ENCODE data around the gene CELA3B.
"Not testable (repeated sequence)": the region's sequence is repeated elsewhere in the genome, so short reads cannot be mapped to it uniquely, and the experiment has no call there.

CELA3B gene, protein sequence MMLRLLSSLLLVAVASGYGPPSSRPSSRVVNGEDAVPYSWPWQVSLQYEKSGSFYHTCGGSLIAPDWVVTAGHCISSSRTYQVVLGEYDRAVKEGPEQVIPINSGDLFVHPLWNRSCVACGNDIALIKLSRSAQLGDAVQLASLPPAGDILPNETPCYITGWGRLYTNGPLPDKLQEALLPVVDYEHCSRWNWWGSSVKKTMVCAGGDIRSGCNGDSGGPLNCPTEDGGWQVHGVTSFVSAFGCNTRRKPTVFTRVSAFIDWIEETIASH

DNA sequence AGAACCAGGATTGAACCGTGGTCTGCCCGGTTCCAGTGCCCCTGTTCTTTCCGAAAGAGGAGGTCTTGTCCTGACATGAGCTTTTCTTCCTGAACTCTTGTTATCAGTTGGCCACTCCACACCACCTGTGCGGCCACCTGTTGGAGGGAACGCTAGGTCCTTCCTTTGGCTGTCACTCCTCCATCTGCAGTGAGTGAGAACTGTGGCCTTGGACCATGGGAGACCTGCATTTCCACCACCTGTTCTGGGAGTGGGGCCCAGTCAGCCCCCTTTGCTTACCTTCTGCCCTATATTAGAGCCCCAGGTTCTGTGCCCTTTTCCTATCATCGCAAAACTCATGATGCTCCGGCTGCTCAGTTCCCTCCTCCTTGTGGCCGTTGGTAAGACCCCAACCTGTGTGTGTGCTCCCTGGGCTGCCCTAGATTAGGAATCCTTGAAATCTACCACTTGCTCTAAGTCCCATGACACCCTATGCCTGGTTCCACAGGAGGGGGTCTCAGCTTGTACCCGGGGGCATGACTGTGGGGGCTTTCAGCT, at the start of gene CELA3B:
TSS of gene CELA3B (plus strand) at position 320 of the 537 bp plus-strand sequence. CDS start at position 338, 18 bp downstream.
- H3K4me3 ChIP-seq (ENCODE audit: low read depth, low read length); DNase-seq (ENCODE audit: low read depth): not testable (repeated sequence)

DNA sequence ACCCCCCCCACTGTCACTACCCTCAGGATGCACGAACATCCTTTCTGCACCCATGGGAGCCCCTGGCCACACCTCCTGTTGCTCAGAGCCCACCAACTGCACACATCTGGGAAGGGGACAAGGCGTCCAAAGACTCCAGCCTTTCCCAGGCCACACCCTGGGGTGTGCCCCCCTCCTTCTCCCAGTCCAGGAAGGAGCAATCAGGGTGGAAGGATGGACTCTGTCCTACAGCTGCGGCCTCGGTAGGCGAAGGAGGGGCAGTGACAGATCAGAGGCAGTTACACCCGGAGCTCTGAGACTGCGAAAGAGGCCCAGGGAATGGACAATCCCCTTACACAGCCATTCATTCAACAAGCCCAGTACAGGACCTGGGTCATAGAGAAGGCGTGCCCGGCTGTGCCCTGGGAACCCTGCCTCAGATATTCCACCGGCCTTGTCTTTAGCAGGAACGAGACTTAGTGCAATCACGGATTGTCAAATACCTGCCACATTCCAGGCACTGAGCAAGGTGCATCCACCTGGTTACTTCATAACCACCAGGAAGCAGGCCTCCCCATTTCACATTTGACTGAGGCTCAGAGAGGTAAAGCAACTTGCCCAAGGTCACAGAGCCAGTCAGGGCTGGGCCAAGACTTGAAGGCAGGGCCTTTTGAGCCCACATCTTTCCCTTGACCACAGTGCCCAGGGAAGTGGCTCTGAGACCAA, 49.1 kb upstream of the CELA3B start:
- no peak for TF ChIP-seq CTCF (IDR thresholded peaks at IDR 0.05; ENCODE audit: insufficient read depth, low read depth, low read length, missing control alignments)
- no peak overlapping the region for H3K4me3 ChIP-seq (ENCODE audit: low read depth, low read length)
- DNase-seq (ENCODE audit: low read depth), result no peak

GRCh38 chr1:21930080-21930571, 46.7 kb upstream of the CELA3B start:
- no peak for TF ChIP-seq CTCF (IDR thresholded peaks at IDR 0.05; ENCODE audit: insufficient read depth, low read depth, low read length, missing control alignments)

GRCh38 chr1:21930629-21931170, 46.1 kb upstream of the CELA3B start:
- H3K4me3 ChIP-seq (ENCODE audit: low read depth, low read length), result no peak overlapping the region
- TF ChIP-seq CTCF (IDR thresholded peaks at IDR 0.05; ENCODE audit: insufficient read depth, low read depth, low read length, missing control alignments), result no peak
- no peak for DNase-seq (ENCODE audit: low read depth)

More at GRCh38 chr1:21930080-21930571, 46.7 kb upstream of the CELA3B start:
- no peak for DNase-seq (ENCODE audit: low read depth)
- H3K4me3 ChIP-seq (ENCODE audit: low read depth, low read length), result no peak overlapping the region

DNA sequence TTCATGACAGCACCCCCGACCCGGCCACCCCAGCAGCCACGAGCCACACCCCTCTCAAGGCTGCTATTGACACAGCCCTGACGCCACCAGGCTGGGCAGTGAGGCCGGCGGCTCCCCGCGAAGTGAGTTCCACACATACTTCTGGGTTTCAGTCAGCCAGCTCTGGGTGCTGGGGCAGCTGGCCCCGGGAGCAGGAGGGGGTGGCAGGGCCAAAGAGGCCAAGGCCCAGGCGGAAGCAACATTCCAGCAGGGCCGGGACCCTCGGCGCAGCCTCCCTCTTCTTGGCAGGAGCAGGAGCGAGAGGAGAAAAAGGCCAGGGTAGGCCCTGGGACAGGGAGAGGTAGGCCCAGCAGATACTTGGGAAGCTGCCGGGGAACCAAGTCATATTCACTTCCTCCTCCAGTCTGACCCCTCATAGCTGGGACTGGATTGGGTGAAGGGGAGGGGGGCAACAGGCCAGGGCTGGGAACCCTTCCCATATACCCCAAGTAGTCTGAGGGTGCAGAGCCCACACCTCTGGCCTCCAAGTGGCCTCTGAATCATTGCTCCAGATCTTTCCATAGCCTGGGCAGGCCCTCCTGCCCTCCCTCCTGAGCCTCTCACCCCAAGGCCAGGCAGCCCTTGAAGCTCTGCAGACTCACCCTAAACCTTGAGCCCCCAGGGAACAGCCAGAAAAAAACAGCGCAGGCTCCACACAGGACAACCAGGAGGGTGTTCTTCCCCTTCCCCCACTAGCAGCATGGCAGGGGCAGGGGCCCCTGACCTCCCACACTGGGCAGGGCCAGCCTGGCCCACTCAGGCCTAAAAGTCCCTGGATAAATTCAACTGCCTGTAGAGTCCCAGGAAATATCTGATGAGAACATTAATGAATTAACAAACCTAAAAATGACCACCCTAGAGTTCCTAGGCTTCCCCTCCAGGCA, 45.4 kb upstream of the CELA3B start:
- H3K4me3 ChIP-seq (ENCODE audit: low read depth, low read length), result no peak overlapping the region
- DNase-seq (ENCODE audit: low read depth), result no peak
- no peak for TF ChIP-seq CTCF (IDR thresholded peaks at IDR 0.05; ENCODE audit: insufficient read depth, low read depth, low read length, missing control alignments)

- no peak for TF ChIP-seq CTCF (IDR thresholded peaks at IDR 0.05; ENCODE audit: insufficient read depth, low read depth, low read length, missing control alignments)
- H3K4me3 ChIP-seq (ENCODE audit: low read depth, low read length), result no peak overlapping the region
- no peak for DNase-seq (ENCODE audit: low read depth)
These were observed 44.7 kb upstream of the CELA3B start for GRCh38 chr1:21932127-21932526.

Data from GM12865 (cell line).